Activated CD8-positive, alpha-beta memory T cell treated with anti-CD3 and anti-CD28 coated beads, Interleukin-2, amount 50 U/mL, for 48 hours (primary cell): ENCODE measurements around the gene GRM3.

Experiments used
- DNase-seq: peaks from one replicate; pipeline ENCODE4 v3.0.0-alpha.2; 2020

The GRM3 gene

DNA sequence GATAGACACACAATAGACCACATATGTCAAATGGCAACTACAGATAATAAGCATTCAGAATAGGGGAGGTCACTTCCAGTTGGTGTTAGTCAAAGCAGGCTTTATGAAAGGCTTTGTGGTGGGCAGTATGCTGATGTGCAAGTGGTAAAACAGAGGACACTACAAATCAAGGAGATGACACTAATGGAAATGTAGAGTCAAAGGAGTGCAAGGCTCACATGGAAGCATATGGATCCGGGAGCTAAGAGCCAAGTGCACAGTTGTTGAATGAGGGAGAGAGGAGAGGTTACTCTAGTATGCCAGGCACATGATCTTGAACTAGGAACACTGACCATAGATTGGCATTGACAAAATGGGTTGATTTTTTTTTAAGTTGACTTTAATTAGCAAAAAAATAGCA is 62.7 kb downstream of the GRM3 start:
- no peak for DNase-seq

DNA sequence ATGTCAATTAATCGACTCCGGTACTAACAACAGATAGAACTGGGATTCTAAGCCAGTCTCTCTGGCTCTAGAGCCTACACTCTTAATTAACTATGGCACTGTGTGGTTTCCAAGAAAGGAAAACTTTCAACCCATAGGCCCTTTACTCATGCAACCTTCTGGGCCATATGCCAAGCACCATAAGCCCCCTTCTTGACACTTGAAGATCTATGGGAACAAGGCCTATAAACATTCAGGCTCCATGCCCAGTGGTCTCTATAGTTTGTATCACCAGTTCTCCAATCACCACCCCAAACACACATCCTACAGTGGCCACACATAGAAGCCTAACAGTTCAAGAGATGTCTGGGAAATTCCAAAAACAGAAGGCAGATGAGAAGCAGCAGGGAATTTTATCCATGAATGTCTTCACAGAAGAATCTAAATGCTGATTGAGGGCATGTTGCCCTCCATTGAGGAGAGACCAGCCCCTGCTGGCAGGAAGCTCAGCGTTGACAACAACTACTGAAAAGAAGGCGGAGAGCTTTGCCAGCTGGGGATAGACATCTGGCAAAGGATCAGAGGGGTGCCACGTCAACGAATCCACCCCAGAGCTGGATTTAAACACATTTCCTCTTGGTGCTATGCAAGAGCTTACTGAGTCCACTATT is 64.4 kb downstream of the GRM3 start:
- no peak for DNase-seq

DNA sequence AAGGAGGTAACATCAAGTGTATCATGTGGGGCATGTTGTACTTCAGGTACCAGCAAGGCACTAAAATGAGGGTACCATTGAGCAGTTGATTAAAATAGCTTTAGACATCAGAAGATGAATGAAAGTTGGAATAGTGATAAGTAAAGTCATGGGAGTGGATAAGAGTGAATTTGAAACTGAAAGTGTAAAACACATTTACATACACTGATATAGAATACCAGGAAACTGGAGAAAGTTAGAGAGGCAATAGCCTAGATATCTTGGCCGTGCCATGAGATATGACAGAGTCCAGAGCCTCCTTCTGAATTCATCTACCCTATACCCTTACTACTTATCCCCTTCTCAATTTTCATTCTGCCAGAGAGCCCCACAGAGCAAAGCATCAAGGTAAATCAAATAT is 76.6 kb downstream of the GRM3 start:
- DNase-seq: no peak

DNA sequence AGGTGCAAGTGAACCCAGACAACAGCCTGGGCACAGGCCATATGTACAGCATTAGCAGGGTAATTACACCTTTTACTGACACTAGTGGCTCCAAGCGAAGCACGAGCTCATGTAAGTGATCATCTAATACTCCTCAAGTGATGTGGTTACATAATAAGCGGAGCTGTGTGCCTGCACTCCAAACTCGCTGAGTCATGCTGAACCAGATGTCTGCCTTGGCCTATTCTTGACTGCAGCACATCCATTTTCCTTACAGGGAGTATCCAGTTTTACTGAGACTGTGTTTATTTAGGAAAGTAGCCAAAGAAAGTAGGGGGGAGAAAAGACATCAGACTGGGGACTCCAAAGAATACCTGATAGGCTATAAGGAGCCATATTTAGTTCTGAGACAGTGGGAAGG is 90.1 kb downstream of the GRM3 start:
- no peak for DNase-seq

DNA sequence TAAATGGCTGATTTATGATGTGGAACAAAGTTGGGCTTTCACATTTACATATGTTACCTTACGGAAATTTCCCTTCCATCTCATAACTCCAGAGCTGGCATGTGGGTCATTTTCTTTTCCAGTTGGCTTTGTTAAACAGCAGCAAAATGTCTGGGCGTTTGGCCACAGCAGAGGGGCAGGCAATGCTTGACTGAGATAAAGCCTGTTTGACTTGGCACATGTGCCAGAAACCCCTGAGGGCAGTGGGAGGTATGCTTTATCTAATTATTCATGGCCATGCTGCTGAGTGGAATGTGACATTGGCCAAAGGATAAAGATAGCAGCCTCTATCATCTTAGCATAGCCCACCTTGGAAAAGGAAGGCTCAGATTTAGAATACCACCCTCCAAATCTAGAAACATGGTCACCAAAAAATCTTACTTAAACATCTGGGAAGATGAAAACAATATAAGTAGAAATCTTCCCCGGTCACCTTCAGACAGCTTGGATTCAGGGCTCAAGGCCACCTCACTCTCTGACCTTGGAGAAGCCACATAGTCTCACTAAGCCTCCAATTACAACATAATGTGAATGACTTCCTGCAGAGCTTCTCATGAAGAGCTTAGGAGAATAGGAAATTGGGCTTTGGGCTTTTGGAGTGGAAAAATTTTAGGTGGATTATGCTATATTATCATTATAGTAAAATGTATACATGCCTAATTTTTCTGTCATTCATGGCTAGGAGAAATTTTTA is 101.5 kb downstream of the GRM3 start:
- DNase-seq: no peak

DNA sequence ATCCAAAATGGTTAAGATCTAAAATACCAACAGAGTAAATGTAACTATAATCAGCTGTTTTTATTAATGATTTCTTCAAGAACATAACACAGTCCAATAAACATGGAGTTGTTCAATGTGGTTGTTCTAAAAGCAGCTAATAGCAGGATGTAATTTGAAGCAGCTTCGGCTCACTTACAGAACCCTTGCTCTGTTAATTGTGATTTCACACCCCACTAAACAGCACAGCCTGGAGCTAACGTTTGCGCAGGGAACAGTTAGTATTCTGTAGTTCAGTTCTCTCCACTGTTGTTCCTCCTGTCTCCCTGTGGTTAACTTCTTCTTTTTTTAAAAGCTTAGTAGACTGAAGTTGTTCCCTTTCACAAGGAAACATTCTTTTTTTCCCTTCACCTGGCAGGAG is 104.0 kb downstream of the GRM3 start:
- no peak for DNase-seq

DNA sequence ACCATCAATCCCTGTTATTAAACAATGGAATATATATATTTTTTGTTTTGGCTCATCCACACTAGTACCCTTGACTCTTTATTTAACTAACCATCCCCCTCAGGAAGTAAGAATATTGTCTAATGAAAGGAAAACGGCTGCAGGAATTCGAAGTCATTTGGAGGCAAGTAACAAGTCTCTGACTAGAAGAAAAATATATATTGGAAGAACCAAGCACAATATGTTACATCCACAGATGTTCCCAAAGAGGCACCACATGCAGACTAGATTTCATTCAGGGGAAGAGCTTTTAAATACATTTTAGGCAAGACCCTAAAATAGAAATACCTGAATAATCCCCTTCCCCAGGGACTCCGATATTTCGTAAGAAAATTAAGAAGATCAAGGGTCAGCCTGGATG is 104.5 kb downstream of the GRM3 start:
- DNase-seq: no peak

DNA sequence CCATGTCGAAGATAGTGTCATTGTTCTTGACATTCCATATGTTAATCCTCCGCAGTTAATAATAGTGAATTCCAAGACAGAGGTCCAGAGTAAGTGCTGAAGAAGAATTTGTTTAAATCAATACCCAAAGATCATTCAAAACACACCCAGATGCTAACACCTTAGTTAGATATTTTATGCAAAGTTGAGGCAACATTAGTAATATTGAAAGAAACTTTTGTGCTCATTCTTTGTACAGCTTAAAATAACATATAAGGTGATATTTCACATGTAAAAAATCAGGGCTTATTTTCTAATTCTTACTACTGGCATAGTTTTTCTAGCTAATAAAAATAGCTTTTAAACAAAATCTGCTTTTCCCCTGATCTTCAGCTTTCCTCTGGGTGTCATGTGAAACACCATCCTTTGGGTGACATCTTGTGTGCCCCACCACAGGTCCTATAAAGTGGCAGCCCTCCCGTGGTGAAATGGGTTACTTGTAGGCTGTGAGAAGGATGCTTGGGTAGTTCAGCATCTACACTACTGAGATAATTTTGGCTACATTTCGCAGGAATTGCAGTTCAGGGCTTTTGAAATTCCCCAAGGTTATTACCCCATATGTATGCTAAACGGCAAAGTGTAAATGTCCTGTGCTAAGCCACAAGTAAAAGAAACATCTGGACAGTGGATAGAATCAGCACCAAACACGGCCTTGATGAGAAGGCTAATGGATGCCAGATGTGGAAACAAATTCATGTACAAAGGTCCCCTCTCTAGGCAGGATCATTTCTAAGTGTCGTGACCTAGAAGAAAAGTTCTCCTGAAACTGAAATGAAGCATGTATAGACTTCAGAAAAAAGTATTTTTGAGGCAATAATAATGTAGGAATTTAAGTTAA is 105.4 kb downstream of the GRM3 start:
- no peak for DNase-seq

DNA sequence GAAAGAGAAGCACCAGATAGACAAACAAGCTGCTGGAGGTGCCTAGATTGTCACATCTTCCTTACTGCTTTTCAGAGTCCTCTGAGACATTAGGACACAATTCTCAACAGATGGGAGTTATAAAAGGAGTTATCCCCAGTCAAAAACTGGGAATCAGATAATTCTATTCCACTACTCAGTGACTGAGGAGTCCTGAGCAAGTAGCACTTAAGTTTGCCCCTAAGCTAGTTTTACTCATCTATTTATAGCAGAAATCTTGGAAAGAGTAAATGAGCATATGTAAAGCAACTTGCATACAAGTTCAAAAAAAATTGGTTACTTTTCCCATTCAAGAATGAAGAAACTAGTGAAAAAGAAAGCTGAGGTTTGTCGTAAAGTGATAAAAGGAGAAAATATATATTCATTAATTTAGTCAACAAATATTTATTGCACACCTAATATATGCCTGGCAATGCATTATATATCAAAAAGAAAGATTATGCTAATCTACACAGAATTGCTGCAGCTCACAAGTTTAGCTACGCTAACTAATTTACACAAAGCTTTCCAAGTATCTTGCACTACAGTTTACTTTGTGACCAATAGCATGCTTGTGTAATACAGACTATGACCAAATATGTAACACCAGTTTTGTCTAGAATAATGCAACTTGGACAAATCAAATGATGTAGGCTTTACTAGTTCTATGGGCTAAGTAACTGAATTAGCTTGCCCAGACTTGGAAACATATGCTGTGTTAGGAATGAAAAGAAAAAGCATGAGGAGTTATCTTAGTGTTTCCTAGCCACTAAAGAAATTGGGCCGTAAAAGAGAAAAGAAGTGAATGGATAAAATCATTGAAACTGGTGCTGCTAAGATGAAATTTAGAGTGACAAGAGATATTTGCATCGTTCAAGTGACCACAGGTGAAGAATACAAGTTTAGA is 106.3 kb downstream of the GRM3 start:
- no peak for DNase-seq

DNA sequence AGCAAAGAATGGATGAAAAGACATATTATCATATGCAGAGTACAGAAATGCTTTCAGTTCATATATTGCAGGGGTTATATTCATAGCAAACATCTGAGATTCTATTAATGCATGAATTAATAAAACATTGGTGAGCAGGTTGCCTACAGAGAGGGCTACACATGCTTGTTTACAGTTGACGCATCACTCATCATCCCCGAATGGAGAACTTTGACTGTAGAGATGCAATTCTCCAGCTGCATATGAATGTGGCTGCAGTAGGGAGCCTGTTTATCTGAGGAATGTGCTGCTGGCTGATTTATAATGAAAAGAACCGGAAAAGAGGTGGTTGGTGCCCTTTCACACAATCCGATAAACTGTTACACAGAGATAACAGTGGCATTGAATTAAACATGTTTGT is 116.5 kb downstream of the GRM3 start:
- DNase-seq: no peak

DNA sequence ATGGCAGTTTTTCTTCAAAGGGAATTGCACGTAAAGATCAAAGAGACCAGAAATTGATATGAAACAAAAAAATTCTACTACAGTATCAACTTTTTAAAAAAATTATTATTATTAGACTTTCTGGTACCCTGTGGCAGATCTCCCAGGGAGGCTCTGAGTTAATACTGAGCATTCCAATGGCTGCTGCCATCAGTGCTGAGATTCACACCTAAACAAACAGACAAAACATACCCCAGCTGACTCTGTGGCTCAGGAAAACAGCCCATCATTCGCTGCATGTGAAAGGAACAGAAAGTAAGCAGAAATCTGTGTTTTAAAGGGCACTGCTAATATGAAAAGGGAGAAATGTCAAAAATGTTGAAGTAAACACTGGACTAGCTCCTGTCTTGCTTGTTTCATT is 118.4 kb downstream of the GRM3 start:
- no peak for DNase-seq

DNA sequence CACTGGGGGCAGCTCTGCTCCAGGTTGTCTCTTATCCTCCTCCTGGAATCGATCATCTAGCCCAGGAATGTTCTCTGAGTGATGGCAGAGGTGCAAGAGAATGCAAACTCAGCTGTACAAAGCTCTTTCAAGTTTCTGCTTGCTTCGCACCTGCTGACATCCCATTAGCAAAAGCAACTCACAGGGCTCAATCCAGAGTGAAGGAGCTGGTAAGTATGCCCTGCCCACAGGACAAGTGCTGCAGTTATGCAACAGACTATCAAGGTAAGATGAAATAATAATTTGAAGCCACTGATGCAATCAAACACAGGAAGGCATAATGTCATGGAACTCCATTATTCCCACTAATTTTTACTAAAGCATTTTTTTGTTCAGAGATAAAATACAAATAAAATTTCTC is 122.2 kb downstream of the GRM3 start:
- no peak for DNase-seq

DNA sequence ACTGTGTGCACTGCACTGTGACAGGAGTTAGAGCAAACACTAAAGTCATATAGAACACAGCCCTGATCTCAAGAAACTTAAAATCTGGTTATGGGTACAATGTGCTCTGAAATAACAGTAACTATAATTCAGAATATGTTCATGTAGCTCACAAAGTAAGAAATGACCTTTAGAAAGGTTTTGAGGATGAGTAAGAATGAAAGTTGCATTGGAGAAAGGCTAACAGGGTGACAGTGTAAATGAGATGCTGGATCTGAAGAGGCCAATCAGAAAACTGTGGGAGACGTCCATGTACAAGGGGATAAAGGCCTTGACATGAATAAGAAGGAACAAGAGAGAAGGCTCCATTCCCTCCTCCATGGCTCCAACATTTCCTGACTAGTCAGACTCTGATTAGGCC is 124.7 kb downstream of the GRM3 start:
- DNase-seq: no peak

DNA sequence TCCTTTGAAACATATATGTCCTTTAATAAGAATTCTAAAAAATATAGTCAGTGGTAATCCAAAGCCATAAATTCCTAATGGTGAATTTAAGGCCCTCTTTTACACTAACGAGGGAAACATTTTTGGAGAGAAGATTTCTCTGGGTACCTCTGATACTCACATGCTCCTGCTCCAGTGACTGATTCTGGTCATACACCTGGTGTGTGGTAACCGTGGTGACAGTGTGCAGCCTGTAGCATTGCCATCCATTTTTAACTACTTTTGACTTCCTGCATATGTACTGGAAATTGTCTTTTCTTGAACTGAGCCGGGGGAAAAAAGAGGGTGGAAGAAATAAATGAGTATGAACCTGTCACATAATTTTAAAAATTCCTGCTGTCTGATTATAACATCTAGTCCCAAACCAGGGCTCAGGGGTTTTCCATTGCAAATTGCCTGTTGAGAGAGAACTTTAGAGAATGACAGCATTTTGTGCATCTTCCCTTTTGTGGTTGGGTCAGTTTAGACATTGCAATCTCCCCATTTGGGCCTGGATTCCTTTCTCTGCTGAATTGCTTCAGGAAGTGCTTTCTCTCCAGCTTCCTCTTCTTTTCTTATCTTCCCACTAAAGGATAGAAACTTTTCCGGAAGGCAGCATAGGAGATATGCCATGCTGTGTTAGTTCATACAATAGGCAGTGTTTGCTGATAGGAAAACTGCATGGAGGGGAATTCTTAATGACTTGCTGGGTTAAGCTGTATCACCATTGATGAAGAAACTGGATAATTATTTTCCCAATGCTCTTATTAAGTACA is 125.5 kb downstream of the GRM3 start:
- no peak for DNase-seq

DNA sequence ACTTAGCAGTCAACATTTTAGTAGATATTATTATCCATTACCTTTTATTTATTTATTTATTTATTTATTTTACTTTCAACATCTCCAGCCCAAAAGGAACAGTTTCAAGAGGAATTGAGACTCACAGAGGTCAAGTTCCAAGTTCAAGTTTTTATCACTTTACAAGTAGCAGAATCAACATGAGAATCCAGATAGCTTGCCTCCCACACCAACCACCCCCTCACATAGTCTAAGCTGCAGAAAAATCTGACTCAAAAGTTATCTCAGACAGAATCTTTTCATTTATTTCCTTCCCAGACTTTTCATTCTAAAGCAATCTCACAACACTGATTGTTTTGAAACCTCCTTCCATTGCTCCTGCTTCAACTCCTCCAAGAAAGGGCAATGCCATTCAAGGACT is 129.6 kb downstream of the GRM3 start:
- DNase-seq: no peak

DNA sequence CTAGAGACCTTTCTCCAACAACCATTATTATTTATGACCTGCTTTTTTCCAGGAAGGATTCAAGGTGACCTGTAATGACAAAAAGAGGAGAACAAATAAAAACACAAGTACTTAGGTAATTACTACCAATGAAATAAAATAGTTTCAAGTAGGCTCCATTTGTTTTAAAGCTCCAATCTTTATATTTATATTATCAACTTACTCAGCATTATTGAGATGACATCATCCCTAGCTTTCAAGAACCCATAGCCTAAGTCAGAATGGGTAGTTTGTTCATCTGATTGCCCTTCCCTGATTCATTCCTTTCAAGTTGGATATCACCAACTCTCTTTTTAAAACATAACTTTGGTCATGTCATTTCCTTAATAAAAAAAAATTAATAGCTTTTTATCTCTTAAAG is 131.5 kb downstream of the GRM3 start:
- no peak for DNase-seq

DNA sequence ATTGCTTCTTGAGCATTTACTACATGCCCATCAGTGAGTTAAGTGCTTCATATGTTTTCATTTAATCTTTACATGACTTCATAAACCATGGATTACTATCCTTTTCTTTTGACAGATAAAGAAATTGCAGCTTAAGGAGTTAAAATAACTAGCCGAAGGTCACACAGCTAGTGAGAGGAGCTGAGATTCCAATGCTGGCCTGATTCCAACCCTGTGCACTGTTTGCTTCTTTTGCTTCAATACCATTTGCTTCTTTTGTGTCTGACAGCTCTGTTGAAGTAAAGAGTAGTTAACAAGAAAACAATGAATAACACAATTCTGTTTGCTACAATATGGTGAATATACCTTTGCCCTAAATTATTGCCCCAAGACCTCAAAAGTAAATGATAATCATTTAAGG is 132.4 kb downstream of the GRM3 start:
- no peak for DNase-seq

DNA sequence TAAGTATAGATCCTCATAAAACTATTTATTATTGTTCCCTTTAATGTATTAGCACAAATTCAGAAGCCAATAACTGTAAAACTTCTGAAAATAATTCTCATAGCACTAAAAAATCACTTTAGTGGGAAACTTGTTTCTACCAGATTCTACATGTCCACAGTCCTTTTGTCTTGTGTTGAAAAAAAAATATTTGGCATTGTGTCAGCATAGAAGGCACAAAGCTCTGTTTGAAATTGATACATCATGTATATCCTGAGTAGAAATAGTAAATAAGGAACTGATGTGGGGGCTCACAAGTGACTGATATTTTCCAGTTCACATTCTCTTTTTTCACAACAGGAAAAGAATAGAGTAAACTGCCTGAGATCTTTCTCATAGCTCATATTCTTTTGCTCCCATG is 134.6 kb downstream of the GRM3 start:
- no peak for DNase-seq

DNA sequence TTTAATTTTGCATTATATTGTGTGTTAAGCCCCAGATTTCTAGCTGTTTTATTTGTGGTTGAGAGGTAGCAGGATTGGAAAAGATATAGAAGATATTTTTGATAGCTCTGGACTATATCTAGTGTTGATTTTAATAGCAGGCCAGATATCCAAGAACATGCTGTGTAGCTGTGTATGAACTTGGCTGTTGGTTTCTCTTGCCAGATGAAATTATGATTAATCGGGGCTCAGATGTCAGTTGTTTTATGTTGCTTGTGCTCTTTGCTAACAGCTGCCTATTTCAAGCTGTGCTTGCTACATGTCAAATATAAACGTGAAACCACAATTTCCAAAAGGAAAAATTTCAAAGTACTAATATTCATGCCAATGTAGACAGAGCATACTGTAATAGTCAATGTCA is 141.1 kb downstream of the GRM3 start:
- DNase-seq: no peak

DNA sequence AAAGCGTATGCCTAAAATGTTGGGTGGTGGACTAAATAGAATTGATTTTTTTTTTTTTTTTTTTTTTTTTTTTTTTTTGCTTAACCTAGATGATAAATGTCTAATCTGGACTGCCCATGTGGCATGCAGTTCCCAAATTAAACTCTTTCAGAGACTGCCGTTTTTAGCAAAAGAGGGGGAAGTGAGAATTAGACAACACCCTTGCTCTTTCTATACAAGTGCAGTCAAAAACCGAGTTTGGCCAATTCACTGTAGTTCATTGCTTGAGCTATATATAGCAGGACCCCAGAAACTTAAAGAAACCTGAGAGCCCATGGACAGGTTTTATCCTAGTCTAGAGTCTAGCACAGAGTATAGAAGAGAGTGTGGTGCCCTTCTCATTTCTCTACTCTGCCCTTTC is 141.9 kb downstream of the GRM3 start:
- no peak for DNase-seq

DNA sequence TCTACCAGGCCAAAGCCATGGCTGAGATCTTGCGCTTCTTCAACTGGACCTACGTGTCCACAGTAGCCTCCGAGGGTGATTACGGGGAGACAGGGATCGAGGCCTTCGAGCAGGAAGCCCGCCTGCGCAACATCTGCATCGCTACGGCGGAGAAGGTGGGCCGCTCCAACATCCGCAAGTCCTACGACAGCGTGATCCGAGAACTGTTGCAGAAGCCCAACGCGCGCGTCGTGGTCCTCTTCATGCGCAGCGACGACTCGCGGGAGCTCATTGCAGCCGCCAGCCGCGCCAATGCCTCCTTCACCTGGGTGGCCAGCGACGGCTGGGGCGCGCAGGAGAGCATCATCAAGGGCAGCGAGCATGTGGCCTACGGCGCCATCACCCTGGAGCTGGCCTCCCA is 142.7 kb downstream of the GRM3 start:
- DNase-seq: no peak

DNA sequence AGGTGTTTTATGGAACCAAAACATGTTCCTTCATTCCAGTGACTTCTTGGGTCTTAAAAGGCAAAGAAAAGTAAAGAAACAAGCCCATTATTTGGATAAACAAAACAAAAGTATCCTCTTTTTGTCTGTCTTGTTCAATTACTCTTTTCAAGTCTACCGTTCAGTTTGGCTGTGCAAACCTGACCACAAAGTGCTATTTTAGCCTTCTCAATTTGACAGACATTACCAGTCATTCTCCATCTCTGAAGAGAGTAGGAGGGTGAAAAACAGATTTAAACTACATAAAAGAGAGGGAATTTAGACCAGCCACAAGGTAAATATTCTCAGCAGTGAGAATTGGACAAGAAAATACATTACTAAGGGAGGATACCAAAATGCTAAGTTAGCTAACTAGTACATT is 145.2 kb downstream of the GRM3 start:
- DNase-seq: no peak
